ENCODE data around the gene POLR2E. TPM values are rescaled to one million over a fixed set of nuclear protein-coding genes. Genes with fewer than 3 reads are reported as not detected.

POLR2E gene
- total and polyA plus RNA-seq, 2 of the 13 experiments (the other 11 are each of a cell fraction or from before 2014, with no cell fraction given) = 140 to 272 TPM

DNA sequence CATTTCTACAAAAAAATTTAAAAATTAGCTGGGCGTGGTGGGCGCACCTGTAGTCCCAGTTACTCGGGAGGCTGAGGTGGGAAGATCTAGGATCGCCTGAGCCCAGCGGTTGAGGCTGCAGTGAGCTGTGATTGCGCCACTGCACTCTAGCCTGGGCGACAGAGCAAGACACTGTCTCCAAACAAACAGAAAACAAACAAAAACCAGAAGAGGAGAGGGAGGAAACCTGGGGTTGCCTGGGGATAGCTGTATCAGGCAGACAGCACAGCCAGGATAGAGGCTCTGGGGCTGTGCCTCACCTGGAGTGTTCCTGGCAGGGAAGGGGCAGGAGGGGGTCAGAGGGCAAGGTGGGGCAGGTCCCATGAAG, 2.6 kb upstream of the POLR2E start (continued):
- no peak for TF ChIP-seq BCLAF1 (IDR thresholded peaks at IDR 0.05)
- TF ChIP-seq GABPA (IDR thresholded peaks at IDR 0.05; ENCODE audit: low read depth, low read length) = no peak
- TF ChIP-seq GABPA (CRISPR knock-in tag; IDR thresholded peaks at IDR 0.05; ENCODE audit: low read depth) = no peak
- TF ChIP-seq ZNF644 (CRISPR knock-in tag; IDR thresholded peaks at IDR 0.05; ENCODE audit: low read depth) = peak; percentile 47; the same call in 1 of the 2 replicates
- TF ChIP-seq TFDP1 (CRISPR knock-in tag; IDR thresholded peaks at IDR 0.05; ENCODE audit: borderline replicate concordance) = peak; percentile 16; the same call in 1 of the 2 replicates
- TF ChIP-seq ZNF549 (CRISPR knock-in tag; IDR thresholded peaks at IDR 0.05) = no peak
- TF ChIP-seq TBX3 (IDR thresholded peaks at IDR 0.05; ENCODE audit: borderline replicate concordance) = no peak
- TF ChIP-seq, protein P1, sequence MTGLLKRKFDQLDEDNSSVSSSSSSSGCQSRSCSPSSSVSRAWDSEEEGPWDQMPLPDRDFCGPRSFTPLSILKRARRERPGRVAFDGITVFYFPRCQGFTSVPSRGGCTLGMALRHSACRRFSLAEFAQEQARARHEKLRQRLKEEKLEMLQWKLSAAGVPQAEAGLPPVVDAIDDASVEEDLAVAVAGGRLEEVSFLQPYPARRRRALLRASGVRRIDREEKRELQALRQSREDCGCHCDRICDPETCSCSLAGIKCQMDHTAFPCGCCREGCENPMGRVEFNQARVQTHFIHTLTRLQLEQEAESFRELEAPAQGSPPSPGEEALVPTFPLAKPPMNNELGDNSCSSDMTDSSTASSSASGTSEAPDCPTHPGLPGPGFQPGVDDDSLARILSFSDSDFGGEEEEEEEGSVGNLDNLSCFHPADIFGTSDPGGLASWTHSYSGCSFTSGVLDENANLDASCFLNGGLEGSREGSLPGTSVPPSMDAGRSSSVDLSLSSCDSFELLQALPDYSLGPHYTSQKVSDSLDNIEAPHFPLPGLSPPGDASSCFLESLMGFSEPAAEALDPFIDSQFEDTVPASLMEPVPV (CRISPR knock-in tag; IDR thresholded peaks at IDR 0.05) = no peak
- TF ChIP-seq ZNF619 (CRISPR knock-in tag; IDR thresholded peaks at IDR 0.05) = no peak
- TF ChIP-seq HOXA3 (CRISPR knock-in tag; IDR thresholded peaks at IDR 0.05) = 0 out of 2 replicates have a peak, but pooled peaks have one; percentile 46
- TF ChIP-seq HDAC2 (CRISPR knock-in tag; IDR thresholded peaks at IDR 0.05) = peak; percentile 85
- no peak for TF ChIP-seq ZBTB37 (CRISPR knock-in tag; IDR thresholded peaks at IDR 0.05)
- TF ChIP-seq GLMP (CRISPR knock-in tag; IDR thresholded peaks at IDR 0.05; ENCODE audit: borderline replicate concordance) = no peak
- TF ChIP-seq FOXP1 (IDR thresholded peaks at IDR 0.05) = no peak
- TF ChIP-seq FOXP1 (CRISPR knock-in tag; IDR thresholded peaks at IDR 0.05) = peak; percentile 82
- no peak for TF ChIP-seq ZBTB14 (CRISPR knock-in tag; IDR thresholded peaks at IDR 0.05)
- TF ChIP-seq, protein P2, sequence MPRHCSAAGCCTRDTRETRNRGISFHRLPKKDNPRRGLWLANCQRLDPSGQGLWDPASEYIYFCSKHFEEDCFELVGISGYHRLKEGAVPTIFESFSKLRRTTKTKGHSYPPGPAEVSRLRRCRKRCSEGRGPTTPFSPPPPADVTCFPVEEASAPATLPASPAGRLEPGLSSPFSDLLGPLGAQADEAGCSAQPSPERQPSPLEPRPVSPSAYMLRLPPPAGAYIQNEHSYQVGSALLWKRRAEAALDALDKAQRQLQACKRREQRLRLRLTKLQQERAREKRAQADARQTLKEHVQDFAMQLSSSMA (CRISPR knock-in tag; IDR thresholded peaks at IDR 0.05) = no peak
- TF ChIP-seq ZNF101 (CRISPR knock-in tag; IDR thresholded peaks at IDR 0.05; ENCODE audit: borderline replicate concordance, low read depth) = no peak
- TF ChIP-seq MXI1 (IDR thresholded peaks at IDR 0.05; ENCODE audit: borderline replicate concordance, low read depth, low read length) = peak; percentile 28; the same call in 1 of the 3 replicates
- TF ChIP-seq RCOR2 (CRISPR knock-in tag; IDR thresholded peaks at IDR 0.05) = peak; percentile 73
- no peak for TF ChIP-seq ATAD3A (CRISPR knock-in tag; IDR thresholded peaks at IDR 0.05)
